GM23338 (cell line): Measurements from ENCODE around the gene FHIT. TPM values are rescaled to one million over a fixed set of nuclear protein-coding genes. Genes with fewer than 3 reads are reported as not detected.

Experiments used
- ATAC-seq: fragments of 200-7000 bp; cut with Tn5 transposase; 3 replicates; pipeline ENCODE4 v1.9.1; 2020
- DNase-seq: peaks from one replicate; pipeline ENCODE4 v3.0.0-alpha.2; 2015; ENCODE audit warnings: low spot score
- H2AFZ ChIP-seq: fragments of 200-600 bp; sonication (generic); 2 replicates; pipeline ENCODE4 v1.8.0; 2016; ENCODE audit warnings: antibody characterized with exemption, mild to moderate bottlenecking, moderate library complexity
- H3F3A ChIP-seq: fragments of 200-600 bp; sonication (generic); replicated peaks from 2 replicates; pipeline ENCODE4 v1.8.0; 2017; ENCODE audit warnings: antibody characterized with exemption, mixed run types, low read depth
- H3K27ac ChIP-seq: fragments of 200-600 bp; sonication (generic); 2 replicates; pipeline ENCODE4 v1.6.1; 2016; ENCODE audit warnings: low read depth
- H3K27me3 ChIP-seq: fragments of 200-600 bp; sonication (generic); 2 replicates; pipeline ENCODE4 v1.8.0; 2016; ENCODE audit warnings: mild to moderate bottlenecking, mixed run types, moderate library complexity; ENCODE audit not compliant: insufficient read depth
- H3K36me3 ChIP-seq: fragments of 200-600 bp; sonication (generic); 2 replicates; pipeline ENCODE4 v1.8.0; 2016; ENCODE audit warnings: mild to moderate bottlenecking; ENCODE audit not compliant: insufficient read depth
- H3K4me1 ChIP-seq: fragments of 200-600 bp; sonication (generic); 2 replicates; pipeline ENCODE4 v1.8.0; 2016; ENCODE audit warnings: mild to moderate bottlenecking, moderate library complexity; ENCODE audit not compliant: insufficient read depth
- H3K4me2 ChIP-seq: fragments of 200-600 bp; sonication (generic); 2 replicates; pipeline ENCODE4 v1.7.1; 2017; ENCODE audit warnings: mixed run types
- H3K4me3 ChIP-seq: fragments of 200-600 bp; sonication (generic); 2 replicates; pipeline ENCODE4 v1.6.1; 2016; ENCODE audit warnings: mixed run types
- H3K79me2 ChIP-seq: fragments of 200-600 bp; sonication (generic); replicated peaks from 2 replicates; pipeline ENCODE4 v1.8.0; 2017; ENCODE audit warnings: mild to moderate bottlenecking; ENCODE audit not compliant: insufficient read depth
- H3K9me2 ChIP-seq: fragments of 200-600 bp; sonication (generic); 2 replicates; pipeline ENCODE4 v1.8.0; 2017; ENCODE audit not compliant: insufficient read depth
- H4K20me1 ChIP-seq: fragments of 200-600 bp; sonication (generic); replicated peaks from 2 replicates; pipeline ENCODE4 v1.8.0; 2017; ENCODE audit warnings: mild to moderate bottlenecking; ENCODE audit not compliant: insufficient read depth
- H3K27ac Mint-ChIP-seq: 2 replicates; pipeline ENCODE4 v1.8.0; 2020; ENCODE audit warnings: inconsistent platforms, mild to moderate bottlenecking, moderate library complexity, mixed read lengths
- H3K27me3 Mint-ChIP-seq: 3 replicates; pipeline ENCODE4 v1.8.0; 2022; ENCODE audit warnings: low read depth, mild to moderate bottlenecking, moderate library complexity, mixed read lengths, inconsistent platforms; ENCODE audit not compliant: insufficient read depth, poor library complexity
- H3K36me3 Mint-ChIP-seq: 3 replicates; pipeline ENCODE4 v1.8.0; 2021; ENCODE audit warnings: low read depth, mild to moderate bottlenecking, inconsistent platforms, moderate library complexity, mixed read lengths
- H3K4me1 Mint-ChIP-seq: 3 replicates; pipeline ENCODE4 v1.8.0; 2020; ENCODE audit warnings: mild to moderate bottlenecking, inconsistent platforms, mixed read lengths
- H3K4me3 Mint-ChIP-seq: 3 replicates; pipeline ENCODE4 v1.8.0; 2021; ENCODE audit warnings: moderate library complexity, mild to moderate bottlenecking, inconsistent platforms, mixed read lengths
- H3K9me3 Mint-ChIP-seq: 3 replicates; pipeline ENCODE4 v1.8.0; 2020; ENCODE audit warnings: moderate library complexity, mild to moderate bottlenecking, inconsistent platforms, mixed read lengths
- CREB1 ChIP-seq: fragments of 250-450 bp; sonication (Bioruptor Pico); IDR thresholded peaks from 2 replicates; pipeline ENCODE4 v1.5.0; 2020; ENCODE audit warnings: low read depth, mild to moderate bottlenecking, moderate library complexity
- CTCF ChIP-seq, 2 experiments: fragments of 200-600 bp in 1 of 2; sonication (generic) in 1 of 2; conservative IDR thresholded peaks; 2 replicates each; pipeline versions ENCODE4 v1.5.1 to v1.6.1; 2016 to 2017; ENCODE audit warnings: antibody characterized with exemption in 2 of 2, low read depth in 2 of 2, mild to moderate bottlenecking in 2 of 2, moderate library complexity in 1 of 2
- ETS1 ChIP-seq: IDR thresholded peaks from 2 replicates; pipeline ENCODE4 v1.6.1; 2016; ENCODE audit warnings: antibody characterized with exemption
- EZH2 ChIP-seq: fragments of 200-600 bp; sonication (generic); IDR thresholded peaks from one replicate; pipeline ENCODE4 v1.8.0; 2017; ENCODE audit warnings: antibody characterized with exemption, mild to moderate bottlenecking, low read depth; ENCODE audit not compliant: unreplicated experiment
- EZH2phosphoT487 ChIP-seq: fragments of 200-600 bp; sonication (generic); IDR thresholded peaks from one replicate; pipeline ENCODE4 v1.8.1; 2018; ENCODE audit warnings: antibody characterized with exemption; ENCODE audit not compliant: unreplicated experiment
- JUNB ChIP-seq: IDR thresholded peaks from one replicate; pipeline ENCODE4 v1.6.1; 2016; ENCODE audit warnings: antibody characterized with exemption; ENCODE audit not compliant: unreplicated experiment
- NANOG ChIP-seq: IDR thresholded peaks from 2 replicates; pipeline ENCODE4 v1.6.1; 2016; ENCODE audit warnings: antibody characterized with exemption, borderline replicate concordance
- POLR2AphosphoS5 ChIP-seq: IDR thresholded peaks from 2 replicates; pipeline ENCODE4 v1.6.1; 2016; ENCODE audit warnings: antibody characterized with exemption, low read depth
- STAT1 ChIP-seq: IDR thresholded peaks from one replicate; pipeline ENCODE4 v1.6.1; 2016; ENCODE audit warnings: antibody characterized with exemption; ENCODE audit not compliant: unreplicated experiment
- ZNF114 ChIP-seq: fragments of 250-450 bp; sonication (Bioruptor Pico); IDR thresholded peaks from 2 replicates; pipeline ENCODE4 v1.5.0; 2020; ENCODE audit warnings: mild to moderate bottlenecking, moderate library complexity
- ZNF331 ChIP-seq: fragments of 250-450 bp; sonication (Bioruptor Pico); IDR thresholded peaks from 2 replicates; pipeline ENCODE4 v1.5.0; 2020; ENCODE audit warnings: low read depth, mild to moderate bottlenecking, moderate library complexity
- polyA plus RNA-seq: library from polyadenylated mRNA; unstranded; fragments of >200 nt; fragmentation: Nextera tagmentation; extraction: Ambion mirVana; gene quantifications from 2 replicates; pipeline ENCODE4 v1.2.1, GENCODE V29; 2016
- total RNA-seq: library from RNA; depleted of rRNA; stranded (reverse); fragments of >200 nt; shearing (Covaris generic); gene quantifications from 2 replicates; pipeline ENCODE4 v1.2.3, GENCODE V29; 2014
- TF ChIP-seq, protein P1 (sequence below): IDR thresholded peaks from one replicate; pipeline ENCODE4 v1.6.1; 2018; ENCODE audit warnings: antibody characterized with exemption; ENCODE audit not compliant: unreplicated experiment
- TF ChIP-seq, protein P2 (sequence below): fragments of 250-450 bp; sonication (Bioruptor Pico); IDR thresholded peaks from 2 replicates; pipeline ENCODE4 v1.5.0; 2020; ENCODE audit warnings: mild to moderate bottlenecking, moderate library complexity

FHIT gene
- total and polyA plus RNA-seq, 2 experiments from 2014 or later, result 3.0 to 8.3 TPM

DNA sequence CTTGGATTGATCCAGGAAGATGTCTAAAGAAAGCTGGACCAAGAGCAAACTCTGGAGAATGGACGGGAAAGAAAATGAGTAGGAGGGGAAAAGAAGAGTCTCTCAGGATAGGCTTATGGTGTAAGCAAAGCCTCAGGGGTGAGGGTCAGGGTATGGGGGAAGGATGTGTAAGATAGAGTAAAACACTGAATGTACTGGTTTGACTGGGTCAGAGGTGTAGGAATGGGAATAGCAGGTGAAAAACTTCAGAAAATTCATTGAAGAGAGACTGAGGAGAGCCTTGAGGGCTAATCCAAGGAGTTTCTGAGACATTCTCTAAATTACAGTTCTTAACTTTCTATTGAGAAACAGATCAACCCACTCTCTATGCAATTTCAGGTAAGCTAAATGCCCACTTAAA lies 857.3 kb downstream of the FHIT start:
- no peak overlapping the region for H3K27ac ChIP-seq
- TF ChIP-seq EZH2phosphoT487, result no peak
- TF ChIP-seq, protein P1, sequence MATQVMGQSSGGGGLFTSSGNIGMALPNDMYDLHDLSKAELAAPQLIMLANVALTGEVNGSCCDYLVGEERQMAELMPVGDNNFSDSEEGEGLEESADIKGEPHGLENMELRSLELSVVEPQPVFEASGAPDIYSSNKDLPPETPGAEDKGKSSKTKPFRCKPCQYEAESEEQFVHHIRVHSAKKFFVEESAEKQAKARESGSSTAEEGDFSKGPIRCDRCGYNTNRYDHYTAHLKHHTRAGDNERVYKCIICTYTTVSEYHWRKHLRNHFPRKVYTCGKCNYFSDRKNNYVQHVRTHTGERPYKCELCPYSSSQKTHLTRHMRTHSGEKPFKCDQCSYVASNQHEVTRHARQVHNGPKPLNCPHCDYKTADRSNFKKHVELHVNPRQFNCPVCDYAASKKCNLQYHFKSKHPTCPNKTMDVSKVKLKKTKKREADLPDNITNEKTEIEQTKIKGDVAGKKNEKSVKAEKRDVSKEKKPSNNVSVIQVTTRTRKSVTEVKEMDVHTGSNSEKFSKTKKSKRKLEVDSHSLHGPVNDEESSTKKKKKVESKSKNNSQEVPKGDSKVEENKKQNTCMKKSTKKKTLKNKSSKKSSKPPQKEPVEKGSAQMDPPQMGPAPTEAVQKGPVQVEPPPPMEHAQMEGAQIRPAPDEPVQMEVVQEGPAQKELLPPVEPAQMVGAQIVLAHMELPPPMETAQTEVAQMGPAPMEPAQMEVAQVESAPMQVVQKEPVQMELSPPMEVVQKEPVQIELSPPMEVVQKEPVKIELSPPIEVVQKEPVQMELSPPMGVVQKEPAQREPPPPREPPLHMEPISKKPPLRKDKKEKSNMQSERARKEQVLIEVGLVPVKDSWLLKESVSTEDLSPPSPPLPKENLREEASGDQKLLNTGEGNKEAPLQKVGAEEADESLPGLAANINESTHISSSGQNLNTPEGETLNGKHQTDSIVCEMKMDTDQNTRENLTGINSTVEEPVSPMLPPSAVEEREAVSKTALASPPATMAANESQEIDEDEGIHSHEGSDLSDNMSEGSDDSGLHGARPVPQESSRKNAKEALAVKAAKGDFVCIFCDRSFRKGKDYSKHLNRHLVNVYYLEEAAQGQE, result no peak
- TF ChIP-seq ZNF114 (CRISPR knock-in tag), result no peak
- TF ChIP-seq EZH2, result no peak
- no peak for TF ChIP-seq JUNB
- no peak for TF ChIP-seq STAT1
- no peak for TF ChIP-seq NANOG
- no peak for TF ChIP-seq CREB1 (CRISPR knock-in tag)
- TF ChIP-seq ZNF331 (CRISPR knock-in tag), result no peak
- no peak for TF ChIP-seq CTCF (conservative IDR thresholded peaks at IDR 0.05; ENCODE audit: low read depth in 2 of 2)
- TF ChIP-seq ETS1, result no peak
- TF ChIP-seq, protein P2, sequence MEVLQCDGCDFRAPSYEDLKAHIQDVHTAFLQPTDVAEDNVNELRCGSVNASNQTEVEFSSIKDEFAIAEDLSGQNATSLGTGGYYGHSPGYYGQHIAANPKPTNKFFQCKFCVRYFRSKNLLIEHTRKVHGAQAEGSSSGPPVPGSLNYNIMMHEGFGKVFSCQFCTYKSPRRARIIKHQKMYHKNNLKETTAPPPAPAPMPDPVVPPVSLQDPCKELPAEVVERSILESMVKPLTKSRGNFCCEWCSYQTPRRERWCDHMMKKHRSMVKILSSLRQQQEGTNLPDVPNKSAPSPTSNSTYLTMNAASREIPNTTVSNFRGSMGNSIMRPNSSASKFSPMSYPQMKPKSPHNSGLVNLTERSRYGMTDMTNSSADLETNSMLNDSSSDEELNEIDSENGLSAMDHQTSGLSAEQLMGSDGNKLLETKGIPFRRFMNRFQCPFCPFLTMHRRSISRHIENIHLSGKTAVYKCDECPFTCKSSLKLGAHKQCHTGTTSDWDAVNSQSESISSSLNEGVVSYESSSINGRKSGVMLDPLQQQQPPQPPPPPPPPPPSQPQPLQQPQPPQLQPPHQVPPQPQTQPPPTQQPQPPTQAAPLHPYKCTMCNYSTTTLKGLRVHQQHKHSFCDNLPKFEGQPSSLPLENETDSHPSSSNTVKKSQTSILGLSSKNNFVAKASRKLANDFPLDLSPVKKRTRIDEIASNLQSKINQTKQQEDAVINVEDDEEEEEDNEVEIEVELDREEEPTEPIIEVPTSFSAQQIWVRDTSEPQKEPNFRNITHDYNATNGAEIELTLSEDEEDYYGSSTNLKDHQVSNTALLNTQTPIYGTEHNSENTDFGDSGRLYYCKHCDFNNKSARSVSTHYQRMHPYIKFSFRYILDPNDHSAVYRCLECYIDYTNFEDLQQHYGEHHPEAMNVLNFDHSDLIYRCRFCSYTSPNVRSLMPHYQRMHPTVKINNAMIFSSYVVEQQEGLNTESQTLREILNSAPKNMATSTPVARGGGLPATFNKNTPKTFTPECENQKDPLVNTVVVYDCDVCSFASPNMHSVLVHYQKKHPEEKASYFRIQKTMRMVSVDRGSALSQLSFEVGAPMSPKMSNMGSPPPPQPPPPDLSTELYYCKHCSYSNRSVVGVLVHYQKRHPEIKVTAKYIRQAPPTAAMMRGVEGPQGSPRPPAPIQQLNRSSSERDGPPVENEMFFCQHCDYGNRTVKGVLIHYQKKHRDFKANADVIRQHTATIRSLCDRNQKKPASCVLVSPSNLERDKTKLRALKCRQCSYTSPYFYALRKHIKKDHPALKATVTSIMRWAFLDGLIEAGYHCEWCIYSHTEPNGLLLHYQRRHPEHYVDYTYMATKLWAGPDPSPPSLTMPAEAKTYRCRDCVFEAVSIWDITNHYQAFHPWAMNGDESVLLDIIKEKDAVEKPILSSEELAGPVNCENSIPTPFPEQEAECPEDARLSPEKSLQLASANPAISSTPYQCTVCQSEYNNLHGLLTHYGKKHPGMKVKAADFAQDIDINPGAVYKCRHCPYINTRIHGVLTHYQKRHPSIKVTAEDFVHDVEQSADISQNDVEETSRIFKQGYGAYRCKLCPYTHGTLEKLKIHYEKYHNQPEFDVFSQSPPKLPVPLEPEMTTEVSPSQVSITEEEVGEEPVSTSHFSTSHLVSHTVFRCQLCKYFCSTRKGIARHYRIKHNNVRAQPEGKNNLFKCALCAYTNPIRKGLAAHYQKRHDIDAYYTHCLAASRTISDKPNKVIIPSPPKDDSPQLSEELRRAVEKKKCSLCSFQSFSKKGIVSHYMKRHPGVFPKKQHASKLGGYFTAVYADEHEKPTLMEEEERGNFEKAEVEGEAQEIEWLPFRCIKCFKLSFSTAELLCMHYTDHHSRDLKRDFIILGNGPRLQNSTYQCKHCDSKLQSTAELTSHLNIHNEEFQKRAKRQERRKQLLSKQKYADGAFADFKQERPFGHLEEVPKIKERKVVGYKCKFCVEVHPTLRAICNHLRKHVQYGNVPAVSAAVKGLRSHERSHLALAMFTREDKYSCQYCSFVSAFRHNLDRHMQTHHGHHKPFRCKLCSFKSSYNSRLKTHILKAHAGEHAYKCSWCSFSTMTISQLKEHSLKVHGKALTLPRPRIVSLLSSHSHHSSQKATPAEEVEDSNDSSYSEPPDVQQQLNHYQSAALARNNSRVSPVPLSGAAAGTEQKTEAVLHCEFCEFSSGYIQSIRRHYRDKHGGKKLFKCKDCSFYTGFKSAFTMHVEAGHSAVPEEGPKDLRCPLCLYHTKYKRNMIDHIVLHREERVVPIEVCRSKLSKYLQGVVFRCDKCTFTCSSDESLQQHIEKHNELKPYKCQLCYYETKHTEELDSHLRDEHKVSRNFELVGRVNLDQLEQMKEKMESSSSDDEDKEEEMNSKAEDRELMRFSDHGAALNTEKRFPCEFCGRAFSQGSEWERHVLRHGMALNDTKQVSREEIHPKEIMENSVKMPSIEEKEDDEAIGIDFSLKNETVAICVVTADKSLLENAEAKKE (CRISPR knock-in tag), result no peak
- TF ChIP-seq POLR2AphosphoS5, result no peak
- no peaks in the 10 kb centered on the region for H3K79me2 ChIP-seq
- no peak overlapping the region for H3K4me2 ChIP-seq
- Mint-ChIP-seq H3K4me3 (no peak overlapping the region), H3K4me1 (no peaks in the 10 kb centered on the region), H3K27me3 (no peaks in the 10 kb centered on the region), H3K9me3 (peaks cover 7% of the 10 kb centered on the region), H3K36me3 (peaks cover 7% of the 10 kb centered on the region), H3K27ac (no peak overlapping the region)
- H3K4me3 ChIP-seq, result no peak overlapping the region
- DNase-seq, result no peak
- no peaks in the 10 kb centered on the region for H3K4me1 ChIP-seq
- H3K27me3 ChIP-seq, result no peaks in the 10 kb centered on the region
- ATAC-seq, result no peak
- 0 out of 2 replicates have a peak overlapping the region, but pooled peaks have one; percentile 53 for H2AFZ ChIP-seq
- H3K9me2 ChIP-seq, result peaks cover 9% of the 10 kb centered on the region; the same call in 1 of the 2 replicates
- H3F3A ChIP-seq, result no peaks in the 10 kb centered on the region
- no peaks in the 10 kb centered on the region for H4K20me1 ChIP-seq
- no peaks in the 10 kb centered on the region for H3K36me3 ChIP-seq
